Heart right ventricle (tissue), 16 donors: ENCODE measurements around the gene COPS9. TPM values are rescaled to one million over a fixed set of nuclear protein-coding genes. Genes with fewer than 3 reads are reported as not detected.

Source experiments
- ATAC-seq, 8 donors: fragments of 200-7000 bp; cut with Tn5 transposase; one replicate each; pipeline ENCODE4 v1.9.1; 2020; ENCODE audit warnings: mild to moderate bottlenecking in 8 of 8, moderate library complexity in 8 of 8, moderate number of reproducible peaks in 1 of 8
- DNase-seq, 2 donors: peaks; one replicate each; pipeline ENCODE4 v3.0.0-alpha.2; 2020
- H3K27ac ChIP-seq, 10 donors: fragments of 200-600 bp; sonication (generic) in 2 of 10; one replicate each; pipeline versions ENCODE4 v1.5.0 to v1.8.0; 2020 to 2022; ENCODE audit warnings: mild to moderate bottlenecking in 3 of 10
- H3K27me3 ChIP-seq, 7 donors: fragments of 200-600 bp; one replicate each; pipeline ENCODE4 v1.8.0; 2021 to 2022; ENCODE audit warnings: mild to moderate bottlenecking in 2 of 7
- H3K36me3 ChIP-seq, 9 donors: fragments of 200-600 bp; sonication (generic) in 1 of 9; one replicate each; pipeline versions ENCODE4 v1.5.0 to v1.8.0; 2020 to 2022; ENCODE audit warnings: mild to moderate bottlenecking in 2 of 9
- H3K4me1 ChIP-seq, 9 donors: fragments of 200-600 bp; sonication (generic) in 1 of 9; one replicate each; pipeline versions ENCODE4 v1.5.0 to v1.8.0; 2020 to 2022; ENCODE audit warnings: mild to moderate bottlenecking in 4 of 9
- H3K4me3 ChIP-seq, 10 donors: fragments of 200-600 bp; sonication (generic) in 2 of 10; one replicate each; pipeline versions ENCODE4 v1.5.0 to v1.8.0; 2020 to 2022; ENCODE audit warnings: mild to moderate bottlenecking in 7 of 10, moderate library complexity in 2 of 10
- H3K9me3 ChIP-seq, 11 donors: fragments of 200-600 bp in 10 of 11; sonication (generic) in 2 of 11; one replicate each; pipeline versions ENCODE4 v1.5.0 to v1.8.0; 2013 to 2022; ENCODE audit warnings: mild to moderate bottlenecking in 2 of 11, control low read depth in 1 of 11, moderate library complexity in 1 of 11
- CTCF ChIP-seq, 9 donors: fragments of 200-600 bp; sonication (generic) in 2 of 9; IDR thresholded peaks; one replicate each; pipeline versions ENCODE4 v1.5.0 to v1.8.0; 2021 to 2022; ENCODE audit warnings: antibody characterized with exemption in 9 of 9, mild to moderate bottlenecking in 5 of 9, moderate library complexity in 1 of 9
- WGBS, 2 donors: extraction: QIAGEN DNeasy Blood & Tissue Kit; methylation state at CpG; one replicate each; pipeline ENCODE4 v1.1.7; 2013; ENCODE audit warnings: inconsistent platforms in 1 of 2; 5-methylcytosine and 5-hydroxymethylcytosine counted together
- intact Hi-C, 10 donors: fragments of 100-400 bp; cut with DNase I; formaldehyde crosslinking; loops; one replicate each; pipeline versions ENCODE4 v1.11.1 to v1.14.2; 2022
- polyA plus RNA-seq, 2 donors: library from polyadenylated mRNA; stranded (reverse); fragments of 200-250 nt; gene quantifications; one replicate each; pipeline ENCODE4 v1.2.3, GENCODE V29; 2013
- total RNA-seq, 10 donors: library from RNA; stranded (reverse); fragmentation: NEBNext Ultra II Directional in 3 of 10; extraction: Animal tissue kit (Norgen Biotek cat#: 25700) in 3 of 10; gene quantifications; one replicate each; pipeline versions ENCODE4 v1.2.1 to v1.2.4, GENCODE V29; 2021 to 2023
- donor health status: Arrhythmogenic right ventricular cardiomyopathy.
- donor health status: ischemic (EF 13 %, LVEDD 7.1; RV severe dilation, severe dysfunction).
- donor health status: healthy with polysubstance abuse.
- donor health status: DM: no; HTN: yes; CAD: no.
- donor health status: DM: no; HTN: no; CAD: no.
- donor health status: ischemic (EF 25% LVEDD 6.9; RV normal size, moderate dysfunction).
- donor health status: ischemic (EF 25% LVEDD 5.7; RV mildly dilated, moderate dysfunction).
- donor health status: healthy.
- donor health status: DM: yes; HTN: yes; CAD: no.
- donor health status: Ischemic cardiomyopathy.
- donor health status: ischemic (EF 35%, LVEDD 5.7; RV mildly dilated, moderate dysfunction).
- donor health status: nonischemic (EF 11% LVEDD 7.7; RV severe dilation, severe dysfunction).
- donor health status: DM: yes; HTN: yes; CAD: no.
- donor health status: PGD.
- donor health status: ischemic (EF 29% LVEDD 5.4; RV normal size, mild dysfunction).
- donor health status: nonischemic (EF 23%, LVEDD 6.1; RV moderate dilation, normal function).

The COPS9 gene
- total and polyA plus RNA-seq, 12 donors, result 135 to 495 (median 169) TPM

GRCh38 chr2:240127911-240128607 lies 8.0 kb downstream of the COPS9 start:
- Histone ChIP-seq H3K9me3 (no peaks in the 10 kb centered on the region), H3K27ac (no peak overlapping the region), H3K27me3 (no peaks in the 10 kb centered on the region), H3K4me3 (no peak overlapping the region), H3K36me3 (peaks cover 0 to 71% (median 50%) of the 10 kb centered on the region in 9 donors), H3K4me1 (no peaks in the 10 kb centered on the region)
- no peak for ATAC-seq
- intact Hi-C loops, result no loop called here
- 92% methylated on average over 16 of the region's 16 CpGs for WGBS, 2 donors
- TF ChIP-seq CTCF (IDR thresholded peaks at IDR 0.05), result no peak
- no peak for DNase-seq

- peaks cover 0 to 63% (median 42%) of the 10 kb centered on the region in 9 donors for H3K36me3 ChIP-seq
- H3K27ac ChIP-seq, result no peak overlapping the region
- intact Hi-C loops, result no loop called here
- H3K4me1 ChIP-seq, result no peaks in the 10 kb centered on the region
- ATAC-seq (no peak), DNase-seq (no peak)
- 85 to 96% methylated on average over 7 of the region's 7 CpGs for WGBS, 2 donors
- H3K4me3 ChIP-seq, result no peak overlapping the region
- no peak for TF ChIP-seq CTCF (IDR thresholded peaks at IDR 0.05)
- H3K27me3 ChIP-seq, result no peaks in the 10 kb centered on the region
- no peaks in the 10 kb centered on the region for H3K9me3 ChIP-seq
Observed at GRCh38 chr2:240127191-240127750, 8.8 kb downstream of the COPS9 start.

DNA sequence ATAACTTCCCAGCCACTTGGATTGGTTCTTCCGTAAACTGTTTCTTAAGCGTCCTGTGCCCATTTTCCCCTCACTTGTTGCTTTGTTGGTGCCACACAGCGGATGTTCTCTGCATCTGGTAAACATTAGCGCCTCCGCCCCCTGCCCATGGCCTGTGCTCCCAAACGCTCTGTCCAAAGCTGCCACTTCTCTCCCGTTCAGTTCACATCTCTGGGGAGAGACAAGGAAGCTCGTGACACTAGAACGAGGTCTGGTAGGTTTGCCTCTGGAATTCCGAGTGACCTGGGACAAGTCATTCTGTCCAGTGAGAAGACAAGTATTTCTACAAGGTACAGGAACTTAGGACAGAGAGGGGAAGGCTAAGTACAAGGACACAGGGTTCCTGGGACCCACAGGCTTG lies 9.4 kb downstream of the COPS9 start:
- no peaks in the 10 kb centered on the region for H3K9me3 ChIP-seq
- no peaks in the 10 kb centered on the region for H3K4me1 ChIP-seq
- H3K4me3 ChIP-seq, result no peak overlapping the region
- DNase-seq (no peak), ATAC-seq (no peak)
- peaks cover 0 to 58% (median 36%) of the 10 kb centered on the region in 9 donors for H3K36me3 ChIP-seq
- H3K27ac ChIP-seq, result no peak overlapping the region
- no peaks in the 10 kb centered on the region for H3K27me3 ChIP-seq
- WGBS, 2 donors, result 94 to 95% methylated on average over 10 of the region's 10 CpGs
- TF ChIP-seq CTCF (IDR thresholded peaks at IDR 0.05), result no peak
- intact Hi-C loops, result no loop called here

- Histone ChIP-seq H3K4me3 (no peak overlapping the region), H3K27ac (no peak overlapping the region), H3K36me3 (peaks cover 0 to 48% (median 28%) of the 10 kb centered on the region in 9 donors), H3K9me3 (no peaks in the 10 kb centered on the region), H3K27me3 (no peaks in the 10 kb centered on the region), H3K4me1 (no peaks in the 10 kb centered on the region)
- no peak for ATAC-seq
- no peak for DNase-seq
- no peak for TF ChIP-seq CTCF (IDR thresholded peaks at IDR 0.05)
- WGBS, 2 donors, result 96% methylated on average over 14 of the region's 14 CpGs
- intact Hi-C loops, result no loop called here
Observed at GRCh38 chr2:240125742-240126141, 10.4 kb downstream of the COPS9 start.
